ENCODE data around the gene ICOS.

The ICOS gene
- total RNA-seq, result 81.1 to 327 (median 124) reads per million in 3 donors

GRCh38 chr2:203936535-203936934, at the start of gene ICOS:
Gene ICOS (plus strand): TSS chr2:203936763. CDS start chr2:203936815, 52 bp downstream.
- no peaks in the 10 kb centered on the region for H3K36me3 ChIP-seq (ENCODE audit: control insufficient read depth, insufficient read depth, low read length)
- peak within 1 kb of the TSS; percentile 76 for H3K27ac ChIP-seq (ENCODE audit: insufficient read depth, low read length, poor library complexity, severe bottlenecking)
- peak within 1 kb of the TSS; percentile 64 for H3K4me3 ChIP-seq (ENCODE audit: insufficient read depth, low read depth, low read length, poor library complexity, severe bottlenecking)
- DNase-seq, result no peak
- H3K27me3 ChIP-seq (replicated peaks; ENCODE audit: control insufficient read depth, insufficient read depth, low read length, poor library complexity, severe bottlenecking), result no peaks in the 10 kb centered on the region
- no peaks in the 10 kb centered on the region for H3K9me3 ChIP-seq (ENCODE audit: control insufficient read depth, low read length)
- peaks cover 36% of the 10 kb centered on the region for H3K4me1 ChIP-seq (ENCODE audit: control insufficient read depth, insufficient read depth, low read length, poor library complexity, severe bottlenecking)

DNA sequence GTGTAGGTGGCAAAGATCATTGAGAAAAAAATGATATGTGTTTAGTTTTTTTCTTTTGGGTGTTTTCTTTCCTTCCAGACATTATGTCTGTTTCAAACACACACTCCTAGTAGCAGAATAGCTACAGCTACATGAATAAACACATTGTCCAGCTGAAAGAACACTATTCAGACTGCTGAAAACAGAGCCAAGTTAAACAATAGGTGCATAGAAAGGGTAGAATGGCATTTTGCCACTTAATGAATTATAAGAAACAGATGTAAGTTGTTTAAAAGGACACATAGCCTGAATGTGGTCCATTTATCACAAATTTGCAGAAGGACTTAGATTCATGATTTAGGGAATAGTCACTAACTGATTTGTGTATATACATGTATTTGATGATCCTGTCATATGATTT, 48.9 kb upstream of the ICOS start:
- Histone ChIP-seq H3K27me3 (replicated peaks; ENCODE audit: control insufficient read depth, insufficient read depth, low read length, poor library complexity, severe bottlenecking) (no peaks in the 10 kb centered on the region), H3K36me3 (ENCODE audit: control insufficient read depth, insufficient read depth, low read length) (no peaks in the 10 kb centered on the region), H3K4me3 (ENCODE audit: insufficient read depth, low read depth, low read length, poor library complexity, severe bottlenecking) (no peak overlapping the region), H3K27ac (ENCODE audit: insufficient read depth, low read length, poor library complexity, severe bottlenecking) (no peak overlapping the region), H3K4me1 (ENCODE audit: control insufficient read depth, insufficient read depth, low read length, poor library complexity, severe bottlenecking) (peaks cover 4% of the 10 kb centered on the region), H3K9me3 (ENCODE audit: control insufficient read depth, low read length) (no peaks in the 10 kb centered on the region)
- no peak for DNase-seq

DNA sequence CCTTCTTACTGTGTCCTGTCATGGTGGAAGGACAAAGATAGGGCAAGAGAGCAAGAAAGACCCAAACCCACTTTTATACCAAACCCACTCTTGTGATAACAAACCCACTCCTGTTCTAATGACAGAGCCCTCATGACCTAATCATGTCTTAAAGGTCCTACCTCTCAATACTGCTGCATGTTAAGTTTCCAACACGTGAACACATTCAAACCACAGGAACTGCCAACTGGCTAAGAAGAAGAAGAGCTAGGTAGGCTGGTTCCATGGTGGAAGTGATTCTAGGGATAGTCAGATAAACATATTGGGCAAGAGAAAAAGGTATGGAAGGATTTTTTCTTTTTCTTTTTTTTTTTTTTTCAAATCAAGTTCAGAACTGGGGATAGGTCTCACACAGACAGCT, 47.0 kb upstream of the ICOS start:
- no peaks in the 10 kb centered on the region for H3K36me3 ChIP-seq (ENCODE audit: control insufficient read depth, insufficient read depth, low read length)
- H3K27ac ChIP-seq (ENCODE audit: insufficient read depth, low read length, poor library complexity, severe bottlenecking), result no peak overlapping the region
- H3K4me3 ChIP-seq (ENCODE audit: insufficient read depth, low read depth, low read length, poor library complexity, severe bottlenecking), result no peak overlapping the region
- DNase-seq, result no peak
- H3K27me3 ChIP-seq (replicated peaks; ENCODE audit: control insufficient read depth, insufficient read depth, low read length, poor library complexity, severe bottlenecking), result no peaks in the 10 kb centered on the region
- peaks cover 4% of the 10 kb centered on the region for H3K4me1 ChIP-seq (ENCODE audit: control insufficient read depth, insufficient read depth, low read length, poor library complexity, severe bottlenecking)
- no peaks in the 10 kb centered on the region for H3K9me3 ChIP-seq (ENCODE audit: control insufficient read depth, low read length)

DNA sequence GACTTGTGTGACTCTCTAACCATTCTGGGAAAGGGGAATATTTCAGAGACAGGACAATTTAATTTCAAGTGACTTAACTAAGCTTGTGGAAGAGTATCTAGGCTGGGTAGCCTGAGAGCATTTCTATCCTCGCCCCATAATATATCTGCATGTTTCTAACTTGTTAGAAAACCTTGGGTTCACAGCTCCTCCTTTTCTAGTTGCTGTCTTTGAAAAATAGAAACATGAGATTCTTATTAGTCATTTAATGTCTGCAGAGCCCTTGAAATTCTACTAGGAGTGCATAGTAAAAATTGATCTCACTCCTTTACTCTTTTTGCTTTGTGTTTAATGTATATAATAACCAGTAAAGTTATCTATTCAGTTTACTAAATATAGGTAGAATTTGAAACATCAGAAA, 46.6 kb upstream of the ICOS start:
- H3K27ac ChIP-seq (ENCODE audit: insufficient read depth, low read length, poor library complexity, severe bottlenecking), result no peak overlapping the region
- H3K4me1 ChIP-seq (ENCODE audit: control insufficient read depth, insufficient read depth, low read length, poor library complexity, severe bottlenecking), result peaks cover 4% of the 10 kb centered on the region
- H3K4me3 ChIP-seq (ENCODE audit: insufficient read depth, low read depth, low read length, poor library complexity, severe bottlenecking), result no peak overlapping the region
- DNase-seq, result no peak
- H3K36me3 ChIP-seq (ENCODE audit: control insufficient read depth, insufficient read depth, low read length), result no peaks in the 10 kb centered on the region
- no peaks in the 10 kb centered on the region for H3K9me3 ChIP-seq (ENCODE audit: control insufficient read depth, low read length)
- H3K27me3 ChIP-seq (replicated peaks; ENCODE audit: control insufficient read depth, insufficient read depth, low read length, poor library complexity, severe bottlenecking), result no peaks in the 10 kb centered on the region

- no peaks in the 10 kb centered on the region for H3K27me3 ChIP-seq (replicated peaks; ENCODE audit: control insufficient read depth, insufficient read depth, low read length, poor library complexity, severe bottlenecking)
- no peak overlapping the region for H3K4me3 ChIP-seq (ENCODE audit: insufficient read depth, low read depth, low read length, poor library complexity, severe bottlenecking)
- no peak for DNase-seq
- no peaks in the 10 kb centered on the region for H3K9me3 ChIP-seq (ENCODE audit: control insufficient read depth, low read length)
- peaks cover 4% of the 10 kb centered on the region for H3K4me1 ChIP-seq (ENCODE audit: control insufficient read depth, insufficient read depth, low read length, poor library complexity, severe bottlenecking)
- H3K36me3 ChIP-seq (ENCODE audit: control insufficient read depth, insufficient read depth, low read length), result no peaks in the 10 kb centered on the region
- H3K27ac ChIP-seq (ENCODE audit: insufficient read depth, low read length, poor library complexity, severe bottlenecking), result no peak overlapping the region
Observed at GRCh38 chr2:203890733-203891132, 45.8 kb upstream of the ICOS start.

DNA sequence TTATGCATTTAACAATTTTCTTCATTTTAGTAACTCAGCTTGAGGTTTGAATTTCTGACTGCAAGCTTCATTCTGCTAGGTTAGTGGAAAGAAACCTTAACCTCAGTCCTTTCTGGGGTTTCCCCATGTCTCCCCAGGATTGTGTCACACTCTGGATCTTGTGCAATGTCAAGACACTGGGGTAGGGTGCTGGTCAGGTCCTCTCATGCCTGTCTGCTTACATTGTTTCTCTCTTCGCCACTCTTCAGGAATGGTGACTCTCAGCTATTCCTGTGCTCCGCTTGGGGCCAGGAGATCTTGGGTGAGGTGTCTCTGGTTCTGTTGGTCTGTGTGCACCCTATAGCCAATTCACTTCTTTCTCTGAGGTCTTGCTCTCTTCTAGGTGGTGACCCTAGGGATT, 45.1 kb upstream of the ICOS start:
- H3K9me3 ChIP-seq (ENCODE audit: control insufficient read depth, low read length), result no peaks in the 10 kb centered on the region
- H3K36me3 ChIP-seq (ENCODE audit: control insufficient read depth, insufficient read depth, low read length), result no peaks in the 10 kb centered on the region
- peaks cover 4% of the 10 kb centered on the region for H3K4me1 ChIP-seq (ENCODE audit: control insufficient read depth, insufficient read depth, low read length, poor library complexity, severe bottlenecking)
- no peak for DNase-seq
- no peaks in the 10 kb centered on the region for H3K27me3 ChIP-seq (replicated peaks; ENCODE audit: control insufficient read depth, insufficient read depth, low read length, poor library complexity, severe bottlenecking)
- H3K4me3 ChIP-seq (ENCODE audit: insufficient read depth, low read depth, low read length, poor library complexity, severe bottlenecking), result no peak overlapping the region
- no peak overlapping the region for H3K27ac ChIP-seq (ENCODE audit: insufficient read depth, low read length, poor library complexity, severe bottlenecking)

DNA sequence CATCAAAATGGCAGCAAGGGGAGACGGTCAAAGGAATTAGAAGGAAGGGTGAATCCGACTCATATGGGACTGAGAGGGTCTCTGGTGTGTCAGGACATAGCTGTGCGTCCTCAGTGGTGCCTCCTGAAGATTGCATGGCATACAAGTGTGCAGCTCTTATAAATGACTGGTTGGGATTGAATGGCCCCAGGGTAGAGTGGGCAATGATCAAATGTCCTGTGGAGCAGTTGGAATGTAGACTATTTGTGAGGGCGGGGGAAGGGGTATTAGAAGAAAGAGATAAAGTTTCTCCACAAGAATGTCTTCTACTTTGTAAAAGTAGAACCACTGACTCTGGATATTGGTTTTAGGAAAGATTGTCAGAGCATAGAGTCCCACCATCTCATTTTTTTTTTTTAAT, 44.4 kb upstream of the ICOS start:
- DNase-seq, result no peak
- no peaks in the 10 kb centered on the region for H3K4me1 ChIP-seq (ENCODE audit: control insufficient read depth, insufficient read depth, low read length, poor library complexity, severe bottlenecking)
- H3K27ac ChIP-seq (ENCODE audit: insufficient read depth, low read length, poor library complexity, severe bottlenecking), result no peak overlapping the region
- no peak overlapping the region for H3K4me3 ChIP-seq (ENCODE audit: insufficient read depth, low read depth, low read length, poor library complexity, severe bottlenecking)
- no peaks in the 10 kb centered on the region for H3K27me3 ChIP-seq (replicated peaks; ENCODE audit: control insufficient read depth, insufficient read depth, low read length, poor library complexity, severe bottlenecking)
- H3K9me3 ChIP-seq (ENCODE audit: control insufficient read depth, low read length), result no peaks in the 10 kb centered on the region
- no peaks in the 10 kb centered on the region for H3K36me3 ChIP-seq (ENCODE audit: control insufficient read depth, insufficient read depth, low read length)

DNA sequence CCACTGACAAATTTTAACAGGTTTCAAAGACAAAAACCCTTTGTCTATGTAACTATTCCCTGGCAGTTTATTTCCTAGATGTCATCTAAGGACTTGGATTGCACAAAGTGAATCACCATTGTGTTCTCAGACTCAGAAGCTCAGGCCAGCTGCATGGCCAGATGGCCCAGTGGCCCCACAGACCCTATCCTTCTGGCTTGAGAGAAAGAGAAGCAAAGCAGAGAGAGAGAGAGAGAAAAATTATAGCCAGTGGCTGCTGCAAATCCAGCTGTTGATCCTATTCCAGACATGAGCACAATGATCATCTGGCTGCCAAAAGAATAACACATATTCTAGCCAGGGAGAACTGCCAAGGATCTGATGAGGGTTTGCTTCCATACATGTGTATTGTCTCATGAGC, 43.2 kb upstream of the ICOS start:
- no peak for DNase-seq
- Histone ChIP-seq H3K27ac (ENCODE audit: insufficient read depth, low read length, poor library complexity, severe bottlenecking) (no peak overlapping the region), H3K36me3 (ENCODE audit: control insufficient read depth, insufficient read depth, low read length) (no peaks in the 10 kb centered on the region), H3K4me3 (ENCODE audit: insufficient read depth, low read depth, low read length, poor library complexity, severe bottlenecking) (no peak overlapping the region), H3K27me3 (replicated peaks; ENCODE audit: control insufficient read depth, insufficient read depth, low read length, poor library complexity, severe bottlenecking) (no peaks in the 10 kb centered on the region), H3K4me1 (ENCODE audit: control insufficient read depth, insufficient read depth, low read length, poor library complexity, severe bottlenecking) (no peaks in the 10 kb centered on the region), H3K9me3 (ENCODE audit: control insufficient read depth, low read length) (no peaks in the 10 kb centered on the region)

DNA sequence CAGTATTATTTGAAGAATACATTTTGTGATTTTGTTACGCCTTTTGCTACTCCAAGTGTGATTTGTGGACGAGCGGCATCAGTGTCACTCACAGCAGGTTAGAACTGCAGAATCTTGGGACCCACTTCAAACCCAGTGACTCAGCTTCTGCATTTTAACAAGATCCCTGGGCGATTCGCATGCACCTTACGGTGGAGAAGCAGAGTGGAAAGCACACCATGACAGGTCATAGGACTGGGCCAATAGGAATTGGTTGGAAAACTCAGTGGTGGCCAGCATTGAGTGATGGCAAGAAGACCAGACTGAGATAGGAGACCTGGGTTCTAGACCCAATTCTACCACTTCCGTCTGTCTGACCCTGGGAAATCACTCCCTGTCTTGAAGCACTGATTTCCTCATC, 42.7 kb upstream of the ICOS start:
- H3K4me3 ChIP-seq (ENCODE audit: insufficient read depth, low read depth, low read length, poor library complexity, severe bottlenecking), result no peak overlapping the region
- no peaks in the 10 kb centered on the region for H3K4me1 ChIP-seq (ENCODE audit: control insufficient read depth, insufficient read depth, low read length, poor library complexity, severe bottlenecking)
- no peak overlapping the region for H3K27ac ChIP-seq (ENCODE audit: insufficient read depth, low read length, poor library complexity, severe bottlenecking)
- DNase-seq, result no peak
- H3K27me3 ChIP-seq (replicated peaks; ENCODE audit: control insufficient read depth, insufficient read depth, low read length, poor library complexity, severe bottlenecking), result no peaks in the 10 kb centered on the region
- H3K36me3 ChIP-seq (ENCODE audit: control insufficient read depth, insufficient read depth, low read length), result no peaks in the 10 kb centered on the region
- no peaks in the 10 kb centered on the region for H3K9me3 ChIP-seq (ENCODE audit: control insufficient read depth, low read length)

- Histone ChIP-seq H3K4me3 (ENCODE audit: insufficient read depth, low read depth, low read length, poor library complexity, severe bottlenecking) (no peak overlapping the region), H3K36me3 (ENCODE audit: control insufficient read depth, insufficient read depth, low read length) (no peaks in the 10 kb centered on the region), H3K27me3 (replicated peaks; ENCODE audit: control insufficient read depth, insufficient read depth, low read length, poor library complexity, severe bottlenecking) (no peaks in the 10 kb centered on the region), H3K4me1 (ENCODE audit: control insufficient read depth, insufficient read depth, low read length, poor library complexity, severe bottlenecking) (no peaks in the 10 kb centered on the region), H3K27ac (ENCODE audit: insufficient read depth, low read length, poor library complexity, severe bottlenecking) (no peak overlapping the region), H3K9me3 (ENCODE audit: control insufficient read depth, low read length) (no peaks in the 10 kb centered on the region)
- no peak for DNase-seq
Observed at GRCh38 chr2:203894262-203894661, 42.3 kb upstream of the ICOS start.

GRCh38 chr2:203897544-203897943, 39.0 kb upstream of the ICOS start:
- Histone ChIP-seq H3K36me3 (ENCODE audit: control insufficient read depth, insufficient read depth, low read length) (no peaks in the 10 kb centered on the region), H3K27me3 (replicated peaks; ENCODE audit: control insufficient read depth, insufficient read depth, low read length, poor library complexity, severe bottlenecking) (no peaks in the 10 kb centered on the region), H3K9me3 (ENCODE audit: control insufficient read depth, low read length) (no peaks in the 10 kb centered on the region), H3K4me1 (ENCODE audit: control insufficient read depth, insufficient read depth, low read length, poor library complexity, severe bottlenecking) (no peaks in the 10 kb centered on the region), H3K27ac (ENCODE audit: insufficient read depth, low read length, poor library complexity, severe bottlenecking) (no peak overlapping the region), H3K4me3 (ENCODE audit: insufficient read depth, low read depth, low read length, poor library complexity, severe bottlenecking) (no peak overlapping the region)
- DNase-seq, result no peak

Measured in effector memory CD4-positive, alpha-beta T cell (primary cell).